Keratinocyte (primary cell): ENCODE results near the gene PLD1. TPM values are rescaled to one million over a fixed set of nuclear protein-coding genes. Genes with fewer than 3 reads are reported as not detected.

ENCODE experiments used
- DNase-seq: peaks from one replicate; pipeline ENCODE4 v3.0.0-alpha.2; 2011; ENCODE audit warnings: low read depth, missing footprints, low spot score
- FAIRE-seq: peaks from 2 replicates; lab custom pipeline; 2011; peaks lifted over from hg19 to GRCh38; lab: Jason Lieb, UNC
- H2AFZ ChIP-seq: 2 replicates; pipeline ENCODE4 v1.6.0; 2012; ENCODE audit warnings: low read length, control low read depth, inconsistent platforms; ENCODE audit not compliant: control insufficient read depth
- H3K27ac ChIP-seq: 2 replicates; pipeline ENCODE4 v1.5.1; 2011; ENCODE audit warnings: low read length; ENCODE audit not compliant: control insufficient read depth, insufficient read depth
- H3K27me3 ChIP-seq: 3 replicates; pipeline ENCODE4 v1.6.0; 2011; ENCODE audit warnings: low read length; ENCODE audit not compliant: control insufficient read depth, insufficient read depth; ENCODE audit errors: extremely low read depth
- H3K36me3 ChIP-seq, 2 experiments: 2 replicates in 1 of 2; 3 replicates in 1 of 2; pipeline ENCODE4 v1.5.1; 2011; ENCODE audit warnings: low read length in 2 of 2, mild to moderate bottlenecking in 1 of 2; ENCODE audit not compliant: control insufficient read depth in 2 of 2, insufficient read depth in 2 of 2; ENCODE audit errors: extremely low read depth in 1 of 2
- H3K4me1 ChIP-seq: 3 replicates; pipeline ENCODE4 v1.5.1; 2011; ENCODE audit warnings: low read length; ENCODE audit not compliant: control insufficient read depth, insufficient read depth; ENCODE audit errors: extremely low read depth
- H3K4me2 ChIP-seq: 3 replicates; pipeline ENCODE4 v1.6.0; 2011; ENCODE audit warnings: low read depth, low read length; ENCODE audit not compliant: control insufficient read depth, insufficient read depth; ENCODE audit errors: extremely low read depth
- H3K4me3 ChIP-seq, 3 experiments: fragments of 200-600 bp in 1 of 3; sonication (generic) in 1 of 3; 2 replicates in 2 of 3; 3 replicates in 1 of 3; pipeline ENCODE4 v1.5.1; 2011 to 2016; ENCODE audit warnings: low read length in 3 of 3, mild to moderate bottlenecking in 3 of 3, control low read depth in 2 of 3, inconsistent platforms in 1 of 3, low read depth in 1 of 3, mixed read lengths in 1 of 3, mixed run types in 1 of 3, moderate library complexity in 1 of 3; ENCODE audit not compliant: control insufficient read depth in 2 of 3, insufficient read depth in 2 of 3; ENCODE audit errors: extremely low read depth in 1 of 3
- H3K79me2 ChIP-seq: 2 replicates; pipeline ENCODE4 v1.6.0; 2012; ENCODE audit warnings: low read length; ENCODE audit not compliant: control insufficient read depth, insufficient read depth
- H3K9ac ChIP-seq: 3 replicates; pipeline ENCODE4 v1.6.0; 2011; ENCODE audit warnings: low read length; ENCODE audit not compliant: control insufficient read depth, insufficient read depth; ENCODE audit errors: extremely low read depth
- H3K9me1 ChIP-seq: 3 replicates; pipeline ENCODE4 v1.6.0; 2011; ENCODE audit warnings: low read length; ENCODE audit not compliant: control insufficient read depth, insufficient read depth; ENCODE audit errors: extremely low read depth
- H3K9me3 ChIP-seq: 2 replicates; pipeline ENCODE4 v1.5.1; 2012; ENCODE audit warnings: low read depth, low read length; ENCODE audit not compliant: control insufficient read depth
- H4K20me1 ChIP-seq: 3 replicates; pipeline ENCODE4 v1.6.0; 2011; ENCODE audit warnings: low read length; ENCODE audit not compliant: control insufficient read depth, insufficient read depth; ENCODE audit errors: extremely low read depth
- CTCF ChIP-seq, 3 experiments: IDR thresholded peaks in 1 of 3; conservative IDR thresholded peaks in 1 of 3; optimal IDR thresholded peaks in 1 of 3; 2 replicates in 2 of 3; 3 replicates in 1 of 3; pipeline versions ENCODE3 to v1.5.1; 2011; ENCODE audit warnings: low read length in 3 of 3, mild to moderate bottlenecking in 3 of 3, moderate library complexity in 2 of 3, control low read depth in 1 of 3, inconsistent platforms in 1 of 3; ENCODE audit not compliant: insufficient read depth in 2 of 3; ENCODE audit errors: extremely low read depth in 1 of 3
- EZH2 ChIP-seq: IDR thresholded peaks from one replicate; pipeline ENCODE4 v1.6.1; 2012; ENCODE audit warnings: inconsistent platforms, mild to moderate bottlenecking, low read length, moderate library complexity
- dilution Hi-C: fragments of 300-500 bp; cut with MboI; formaldehyde crosslinking; loops from one replicate; pipeline ENCODE4 v1.7.0; 2020; ENCODE audit warnings: low sequenced_read_pairs; ENCODE audit not compliant: extremely low pct_ligation_motif_present
- polyA plus RNA-seq, 5 experiments: library from polyadenylated mRNA; depleted of rRNA in 3 of 5; stranded (reverse) in 3 of 5; stranded (forward) in 1 of 5; unstranded in 1 of 5; fragments of >200 nt; gene quantifications; 1 replicate in 1 of 5; 2 replicates in 3 of 5; 3 replicates in 1 of 5; pipeline versions ENCODE4 v1.2.1 to v1.2.3, GENCODE V29; 2011 to 2012; ENCODE audit warnings: missing spikeins in 2 of 5, low read depth in 1 of 5, low replicate concordance in 1 of 5

PLD1 gene
- polyA plus RNA-seq, 1 donor (not counting 4 experiments of a cell fraction or from before 2014, with no cell fraction given), result 14.7 TPM

DNA sequence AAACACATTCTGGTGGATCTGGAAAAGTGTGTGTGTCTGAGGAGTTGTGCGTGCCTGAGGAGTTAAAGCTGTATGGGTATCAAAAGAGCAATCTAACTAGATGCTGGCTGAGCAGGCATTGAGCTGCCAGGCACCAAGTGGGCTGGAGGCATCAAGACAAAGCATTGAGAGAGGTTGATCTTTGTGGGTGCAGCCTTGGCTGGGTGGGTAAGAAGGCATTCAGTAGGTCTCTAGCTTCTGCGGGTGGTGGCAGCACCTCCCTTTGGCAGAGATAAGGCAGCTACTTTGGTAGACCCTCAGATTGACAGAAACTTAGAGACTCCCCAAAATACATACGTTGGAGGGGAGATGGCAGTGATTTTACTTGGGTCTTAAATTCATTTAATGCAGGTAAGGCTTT is 17.1 kb upstream of the PLD1 start:
- Histone ChIP-seq H4K20me1 (no peaks in the 10 kb centered on the region), H3K9me3 (no peaks in the 10 kb centered on the region), H3K4me1 (no peaks in the 10 kb centered on the region), H3K9me1 (no peaks in the 10 kb centered on the region), H3K27ac (no peak overlapping the region), H3K4me2 (no peak overlapping the region), H3K79me2 (no peaks in the 10 kb centered on the region), H3K9ac (no peak overlapping the region), H3K27me3 (no peaks in the 10 kb centered on the region), H3K4me3 (no peak overlapping the region), H2AFZ (no peak overlapping the region), H3K36me3 (no peaks in the 10 kb centered on the region)
- no peak for DNase-seq
- dilution Hi-C loops, result no loop called here
- FAIRE-seq, result no peak
- no peak for TF ChIP-seq EZH2
- TF ChIP-seq CTCF (optimal IDR thresholded peaks at IDR 0.05 in 1 of 3, IDR thresholded peaks at IDR 0.05 in 1 of 3, conservative IDR thresholded peaks at IDR 0.05 in 1 of 3; ENCODE audit: extremely low read depth in 1 of 3, insufficient read depth in 2 of 3, low read length in 3 of 3), result no peak

- Histone ChIP-seq H3K9me3 (no peaks in the 10 kb centered on the region), H2AFZ (no peak overlapping the region), H3K4me1 (no peaks in the 10 kb centered on the region), H4K20me1 (no peaks in the 10 kb centered on the region), H3K9ac (no peak overlapping the region), H3K36me3 (no peaks in the 10 kb centered on the region), H3K9me1 (no peaks in the 10 kb centered on the region), H3K4me3 (no peak overlapping the region), H3K27me3 (no peaks in the 10 kb centered on the region), H3K27ac (no peak overlapping the region), H3K4me2 (no peak overlapping the region), H3K79me2 (no peaks in the 10 kb centered on the region)
- no peak for FAIRE-seq
- dilution Hi-C loops, result no loop called here
- DNase-seq, result no peak
- no peak for TF ChIP-seq CTCF (optimal IDR thresholded peaks at IDR 0.05 in 1 of 3, IDR thresholded peaks at IDR 0.05 in 1 of 3, conservative IDR thresholded peaks at IDR 0.05 in 1 of 3; ENCODE audit: extremely low read depth in 1 of 3, insufficient read depth in 2 of 3, low read length in 3 of 3)
- no peak for TF ChIP-seq EZH2
These were observed 15.0 kb upstream of the PLD1 start for GRCh38 chr3:171825222-171825828.
